Measurements from ENCODE around the gene FOXJ2. TPM values are rescaled to one million over a fixed set of nuclear protein-coding genes. Genes with fewer than 3 reads are reported as not detected.

The FOXJ2 gene
- total RNA-seq, 1 experiment from 2014 or later, result 5.5 TPM

DNA sequence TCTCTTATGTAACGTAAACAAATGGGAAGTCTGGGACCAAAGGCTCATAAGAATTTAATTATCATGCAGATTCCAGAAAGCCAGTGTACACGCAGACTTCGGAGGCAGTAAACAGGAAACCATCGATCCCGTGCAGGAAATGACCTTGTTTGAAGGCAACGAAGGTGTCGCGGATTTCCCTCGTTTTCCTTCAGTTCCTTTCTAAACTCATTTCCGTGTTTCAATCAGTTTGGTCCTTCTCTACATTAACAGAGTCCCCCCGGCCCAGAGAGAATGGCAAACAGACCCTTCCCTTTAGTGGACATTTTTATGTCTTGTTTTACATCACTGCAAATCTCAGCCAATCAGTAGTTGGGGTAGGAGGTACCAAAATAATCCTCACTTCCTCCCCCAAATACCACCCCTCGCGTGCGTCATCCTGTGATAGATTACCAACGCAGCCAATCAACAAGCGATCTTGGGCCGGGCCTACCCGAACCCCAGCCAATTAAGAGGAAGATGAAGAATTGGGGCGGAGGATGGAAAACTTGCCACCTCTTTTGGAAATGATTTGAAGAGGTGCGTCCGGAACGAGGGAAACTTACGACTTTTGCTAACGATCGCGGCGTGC lies 6.1 kb upstream of the FOXJ2 start:
- no peaks in the 10 kb centered on the region for H3K79me1 ChIP-seq (ENCODE audit: insufficient read depth, low read depth, low read length, poor library complexity, severe bottlenecking)
- peak overlapping the region; percentile 71 for H2AFZ ChIP-seq (ENCODE audit: low read length)
- peak overlapping the region; percentile 71 for H2BK120ac ChIP-seq (ENCODE audit: low read depth, low read length, poor library complexity, severe bottlenecking)
- H3T11ph ChIP-seq (ENCODE audit: low read length), result no peak overlapping the region
- no peak overlapping the region for H2BK12ac ChIP-seq (ENCODE audit: insufficient read length, low read depth, low read length)
- peaks cover 7% of the 10 kb centered on the region for H3K23me2 ChIP-seq (ENCODE audit: insufficient read length, low read depth, low read length, poor library complexity, severe bottlenecking)
- H2BK5ac ChIP-seq (ENCODE audit: insufficient read length, low read length), result peak overlapping the region; percentile 54
- no CpG with 5 or more reads among the region's 27 CpGs for WGBS (ENCODE audit: extremely low coverage, insufficient read length, low lambda C conversion rate)
- no peaks in the 10 kb centered on the region for H3K9me3 ChIP-seq (ENCODE audit: control insufficient read depth, low read depth, low read length)
- DNase-seq, result peak; percentile 99
- no peaks in the 10 kb centered on the region for H3K4me1 ChIP-seq (ENCODE audit: insufficient read depth, low read length)
- Mint-ChIP-seq H3K4me3 (peak overlapping the region; percentile 91 to 94), H3K36me3 (ENCODE audit: insufficient read depth in 1 of 3, low read depth in 3 of 3) (no peaks in the 10 kb centered on the region), H3K9me3 (no peaks in the 10 kb centered on the region; a peak in 1 of 5 replicates), H3K27me3 (ENCODE audit: low read depth) (0 out of 2 replicates have a peak, but pooled peaks cover 1% of the 10 kb centered on the region), H3K4me1 (peaks cover 11 to 19% of the 10 kb centered on the region in 2 experiments), H3K27ac (peak overlapping the region; percentile 99 to 100 (median 99))
- H4K20me1 ChIP-seq (ENCODE audit: control insufficient read depth, insufficient read depth, insufficient read length), result no peaks in the 10 kb centered on the region
- H3K27ac ChIP-seq (ENCODE audit: insufficient read length, low read depth, low read length), result peak overlapping the region; percentile 74
- no peak overlapping the region for H3K23ac ChIP-seq (ENCODE audit: insufficient read length, low read depth, low read length)
- no peak overlapping the region for H4K91ac ChIP-seq (ENCODE audit: insufficient read length, low read depth, low read length)
- no peak overlapping the region for H2BK15ac ChIP-seq (ENCODE audit: low read depth, low read length)
- peak overlapping the region; percentile 82 for H4K5ac ChIP-seq (ENCODE audit: insufficient read length, low read depth, low read length)
- H3K9ac ChIP-seq (ENCODE audit: extremely low read depth, insufficient read length, low read length), result peak overlapping the region; percentile 70
- peak overlapping the region; percentile 96 for H3K18ac ChIP-seq (ENCODE audit: insufficient read length, low read depth, low read length)
- peak overlapping the region; percentile 94; the same call in 1 of the 2 replicates for H3K14ac ChIP-seq (ENCODE audit: insufficient read depth, low read length)
- no peaks in the 10 kb centered on the region for H3K27me3 ChIP-seq (ENCODE audit: insufficient read depth, low read length)
- no peak overlapping the region for H2BK20ac ChIP-seq (ENCODE audit: low read depth, low read length, poor library complexity, severe bottlenecking)
- peak overlapping the region; percentile 39 for H3K56ac ChIP-seq (ENCODE audit: insufficient read length, low read depth, low read length)
- H3K4ac ChIP-seq (ENCODE audit: low read depth, low read length), result no peak overlapping the region; the same call in 1 of the 2 replicates
- TF ChIP-seq CTCF (conservative IDR thresholded peaks at IDR 0.05), result no peak
- H3K79me2 ChIP-seq (ENCODE audit: insufficient read depth, low read length), result no peaks in the 10 kb centered on the region
- peak overlapping the region; percentile 62 for H3K4me2 ChIP-seq (ENCODE audit: insufficient read depth, insufficient read length, low read length)
- H2AK5ac ChIP-seq (ENCODE audit: insufficient read length, low read length), result no peak overlapping the region
- H4K8ac ChIP-seq (replicated peaks; ENCODE audit: insufficient read length, low read depth, low read length), result peak overlapping the region; percentile 93

All from H9 (cell line).